ENCODE data around the gene NOTCH3. TPM values are rescaled to one million over a fixed set of nuclear protein-coding genes. Genes with fewer than 3 reads are reported as not detected.

Gene NOTCH3
- total RNA-seq, 1 experiment from 2014 or later: 52.1 TPM

DNA sequence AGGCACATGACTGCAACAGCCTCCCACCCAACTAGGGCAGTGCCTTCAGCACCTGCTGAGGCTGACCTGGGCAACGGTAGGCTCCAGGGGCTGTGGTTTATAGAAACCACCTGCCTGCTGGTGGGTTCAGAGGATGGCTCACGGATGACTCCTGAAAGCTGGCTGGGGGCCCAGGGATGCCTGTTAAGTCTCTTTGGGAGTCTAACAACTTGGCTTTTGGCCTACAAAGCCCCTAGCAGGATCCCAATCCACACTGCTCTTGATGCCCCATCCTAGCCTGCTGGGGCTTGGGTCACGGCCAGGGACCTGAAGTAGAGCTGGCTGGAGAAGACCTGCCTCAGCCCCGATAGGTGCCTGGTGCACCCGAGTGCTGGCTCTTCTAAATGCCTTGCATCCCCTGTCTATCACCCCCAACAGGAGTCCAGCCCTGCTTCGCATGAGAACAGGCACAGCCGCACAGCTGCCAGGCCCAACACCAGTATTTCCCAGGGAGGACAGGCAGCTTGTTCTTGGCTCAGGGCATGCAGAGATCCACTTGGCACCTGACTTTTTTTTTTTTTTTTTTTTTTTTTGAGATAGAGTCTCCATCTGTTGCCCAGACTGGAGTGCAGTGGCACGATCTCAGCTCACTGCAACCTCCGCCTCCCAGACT, 40.6 kb upstream of the NOTCH3 start:
- DNase-seq: no peak
- Histone ChIP-seq H3K27me3 (ENCODE audit: control insufficient read depth, insufficient read depth, low read length) (no peaks in the 10 kb centered on the region), H3K4me3 (ENCODE audit: insufficient read depth, low read depth, low read length) (no peak overlapping the region), H3K36me3 (replicated peaks; ENCODE audit: control insufficient read depth, insufficient read depth, low read length) (peaks cover 43% of the 10 kb centered on the region)

DNA sequence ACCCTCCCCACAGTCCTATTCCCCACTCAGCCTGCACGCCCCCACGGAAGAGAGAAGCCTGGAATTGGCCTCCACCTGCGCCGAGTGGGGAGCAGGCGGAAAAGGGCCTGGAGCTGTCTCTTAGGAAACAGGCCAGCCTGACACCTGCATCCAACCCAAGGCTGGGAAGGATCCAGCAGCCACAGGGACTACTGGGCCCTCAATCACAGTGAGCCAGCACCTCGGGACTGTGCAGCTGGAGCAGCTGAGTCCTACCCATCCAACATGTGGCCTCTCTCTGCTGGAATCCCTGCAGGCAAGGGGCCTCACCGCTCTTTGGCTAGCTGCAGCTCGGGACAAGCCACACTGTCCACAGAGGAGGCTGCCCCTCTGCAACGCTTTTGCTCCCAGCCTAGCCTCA, 39.7 kb upstream of the NOTCH3 start:
- no peaks in the 10 kb centered on the region for H3K27me3 ChIP-seq (ENCODE audit: control insufficient read depth, insufficient read depth, low read length)
- H3K36me3 ChIP-seq (replicated peaks; ENCODE audit: control insufficient read depth, insufficient read depth, low read length): peaks cover 47% of the 10 kb centered on the region
- DNase-seq: no peak
- H3K4me3 ChIP-seq (ENCODE audit: insufficient read depth, low read depth, low read length): no peak overlapping the region

DNA sequence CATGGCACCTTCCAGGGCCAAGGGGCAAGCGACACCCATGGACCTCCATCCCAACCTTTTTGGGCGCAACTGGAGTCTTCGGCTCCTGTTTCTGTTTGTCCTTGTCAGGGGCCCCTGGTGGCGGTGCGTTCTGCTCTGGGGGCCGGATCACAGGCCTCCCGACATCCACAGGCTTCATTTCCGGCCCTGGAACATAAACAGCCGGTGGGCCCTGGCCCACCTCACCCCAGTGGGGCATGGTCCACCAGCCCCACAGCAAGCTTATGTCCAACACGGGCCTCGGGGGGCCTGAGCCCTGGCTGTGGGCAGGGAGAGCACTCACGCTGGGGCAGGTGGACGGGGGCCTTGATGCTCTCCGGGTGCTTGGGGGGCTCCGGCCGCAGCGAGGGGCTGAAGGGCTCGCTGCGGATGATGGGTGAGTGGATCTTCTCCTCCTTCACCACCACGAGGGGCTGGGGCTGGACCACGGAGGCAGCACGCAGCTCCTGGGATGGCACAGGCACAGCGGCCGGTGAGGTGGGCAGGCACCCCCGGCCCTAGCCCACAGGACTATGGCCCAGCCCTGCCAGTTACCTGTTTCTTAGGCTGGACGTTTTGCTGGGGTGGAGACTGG, 38.6 kb upstream of the NOTCH3 start:
- peak; percentile 60 for DNase-seq
- no peaks in the 10 kb centered on the region for H3K27me3 ChIP-seq (ENCODE audit: control insufficient read depth, insufficient read depth, low read length)
- peaks cover 40% of the 10 kb centered on the region for H3K36me3 ChIP-seq (replicated peaks; ENCODE audit: control insufficient read depth, insufficient read depth, low read length)
- no peak overlapping the region for H3K4me3 ChIP-seq (ENCODE audit: insufficient read depth, low read depth, low read length)

DNA sequence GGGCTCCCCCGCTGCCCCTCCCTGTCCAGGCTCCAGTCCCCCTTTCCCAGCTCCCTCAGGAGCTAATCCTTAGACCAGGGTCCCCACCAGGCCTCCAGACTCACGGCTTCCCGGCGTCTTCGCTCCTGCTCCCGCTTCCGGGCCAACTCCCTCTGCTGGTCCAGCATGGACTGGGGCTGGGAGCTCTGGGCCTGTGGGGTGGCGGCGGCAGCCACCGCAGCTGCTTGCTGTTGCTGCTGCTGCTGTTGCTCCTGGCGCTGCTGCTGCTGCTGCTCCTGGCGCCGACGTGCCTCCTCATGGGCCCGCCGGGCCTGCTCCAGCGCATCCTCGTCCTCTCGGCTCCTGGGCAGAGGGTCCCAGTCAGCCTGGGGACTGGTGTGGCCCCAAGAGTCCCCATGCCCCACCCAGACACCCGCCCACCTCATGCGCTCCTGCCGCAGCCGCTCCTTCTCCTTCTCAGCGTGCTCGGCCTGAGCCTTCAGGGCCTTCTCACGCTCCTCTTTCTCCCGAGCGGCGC, 37.9 kb upstream of the NOTCH3 start:
- peak; percentile 80 for DNase-seq
- H3K36me3 ChIP-seq (replicated peaks; ENCODE audit: control insufficient read depth, insufficient read depth, low read length): peaks cover 37% of the 10 kb centered on the region
- H3K4me3 ChIP-seq (ENCODE audit: insufficient read depth, low read depth, low read length): no peak overlapping the region
- no peaks in the 10 kb centered on the region for H3K27me3 ChIP-seq (ENCODE audit: control insufficient read depth, insufficient read depth, low read length)

DNA sequence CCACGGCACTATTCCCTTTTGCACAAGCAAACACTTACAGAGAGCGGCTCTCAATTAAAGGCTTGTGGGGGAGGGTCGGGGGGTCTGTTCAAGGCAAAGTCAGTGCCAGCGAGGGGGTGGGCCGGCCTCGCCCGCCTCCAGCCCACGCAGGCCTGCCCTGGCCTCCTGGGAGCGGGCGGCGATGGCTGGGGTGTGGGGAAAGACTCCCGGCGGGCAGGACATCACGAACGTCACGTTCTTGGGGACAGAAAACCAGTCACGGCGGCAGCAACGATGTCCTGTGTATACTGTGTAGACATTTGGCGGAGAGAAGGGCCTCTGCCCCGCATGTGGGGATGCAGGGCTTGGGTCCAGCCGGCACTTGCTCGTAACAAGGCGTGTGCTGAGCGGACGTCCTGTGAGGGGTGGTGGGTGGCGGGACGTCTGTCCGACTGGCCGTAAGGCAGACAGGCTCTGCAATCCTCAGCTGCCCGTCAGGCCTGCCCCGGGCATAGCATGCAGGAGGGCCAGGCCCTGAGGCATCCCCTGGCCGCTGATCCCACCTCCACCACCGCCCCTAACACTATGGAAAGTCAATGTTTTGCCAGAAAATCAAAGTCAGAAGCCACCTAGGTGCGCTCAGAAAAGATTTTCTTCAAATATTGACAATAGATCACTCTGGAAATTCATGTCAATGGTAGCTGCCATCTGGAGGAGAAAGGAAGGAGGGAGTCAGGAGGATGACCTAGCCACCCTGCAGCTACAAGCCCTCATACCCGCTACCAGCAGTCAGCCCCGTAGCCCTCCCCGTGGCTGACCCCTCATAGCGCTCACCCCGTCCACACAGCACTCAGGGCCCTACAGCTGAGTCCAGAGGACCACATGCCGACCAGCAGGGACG, 37.2 kb upstream of the NOTCH3 start:
- no peaks in the 10 kb centered on the region for H3K27me3 ChIP-seq (ENCODE audit: control insufficient read depth, insufficient read depth, low read length)
- peaks cover 32% of the 10 kb centered on the region for H3K36me3 ChIP-seq (replicated peaks; ENCODE audit: control insufficient read depth, insufficient read depth, low read length)
- DNase-seq: no peak
- H3K4me3 ChIP-seq (ENCODE audit: insufficient read depth, low read depth, low read length): no peak overlapping the region

DNA sequence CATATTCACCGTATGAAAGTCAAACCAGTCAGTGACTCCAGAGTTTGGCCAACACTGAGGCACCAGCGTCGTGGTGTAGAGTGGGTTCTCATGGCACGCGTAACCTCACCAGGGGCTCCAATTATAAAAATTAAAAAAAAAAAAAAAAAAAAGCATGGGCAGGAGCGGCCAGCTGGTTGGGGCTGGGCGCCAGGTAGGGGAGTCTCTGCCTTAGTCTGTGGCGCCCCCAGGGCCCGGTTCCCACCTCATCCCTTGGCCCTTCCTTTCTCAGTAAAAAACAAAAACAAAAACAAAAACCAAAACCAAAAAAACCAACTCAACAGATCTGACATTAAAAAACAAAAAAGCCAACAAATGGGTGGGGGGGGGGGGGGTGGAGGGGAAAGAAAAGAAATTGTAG, 36.1 kb upstream of the NOTCH3 start:
- no peak for DNase-seq
- H3K36me3 ChIP-seq (replicated peaks; ENCODE audit: control insufficient read depth, insufficient read depth, low read length): peaks cover 27% of the 10 kb centered on the region
- H3K27me3 ChIP-seq (ENCODE audit: control insufficient read depth, insufficient read depth, low read length): peaks cover 4% of the 10 kb centered on the region; the same call in 1 of the 2 replicates
- no peak overlapping the region for H3K4me3 ChIP-seq (ENCODE audit: insufficient read depth, low read depth, low read length)

DNA sequence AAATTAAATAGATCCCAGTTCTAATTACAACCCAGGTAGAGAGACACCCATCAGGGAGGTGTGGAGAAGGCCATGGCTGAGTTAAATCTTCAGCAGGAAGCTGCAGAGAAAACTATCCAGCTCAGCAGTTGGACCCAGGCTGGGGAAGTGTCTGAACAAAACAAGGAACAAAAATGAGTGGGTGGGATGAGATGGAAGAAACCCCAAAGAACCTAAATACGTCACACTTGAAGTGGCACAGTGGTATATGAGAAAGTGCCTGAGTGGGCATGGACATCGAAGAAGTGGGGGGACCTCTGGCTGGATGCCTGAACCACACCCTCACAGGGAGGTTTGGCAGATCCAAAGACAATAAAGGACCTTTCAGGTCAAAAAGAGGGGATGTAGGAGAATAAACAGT, 35.0 kb upstream of the NOTCH3 start:
- no peak for DNase-seq
- H3K36me3 ChIP-seq (replicated peaks; ENCODE audit: control insufficient read depth, insufficient read depth, low read length): peaks cover 25% of the 10 kb centered on the region
- no peak overlapping the region for H3K4me3 ChIP-seq (ENCODE audit: insufficient read depth, low read depth, low read length)
- peaks cover 8% of the 10 kb centered on the region; the same call in 1 of the 2 replicates for H3K27me3 ChIP-seq (ENCODE audit: control insufficient read depth, insufficient read depth, low read length)

DNA sequence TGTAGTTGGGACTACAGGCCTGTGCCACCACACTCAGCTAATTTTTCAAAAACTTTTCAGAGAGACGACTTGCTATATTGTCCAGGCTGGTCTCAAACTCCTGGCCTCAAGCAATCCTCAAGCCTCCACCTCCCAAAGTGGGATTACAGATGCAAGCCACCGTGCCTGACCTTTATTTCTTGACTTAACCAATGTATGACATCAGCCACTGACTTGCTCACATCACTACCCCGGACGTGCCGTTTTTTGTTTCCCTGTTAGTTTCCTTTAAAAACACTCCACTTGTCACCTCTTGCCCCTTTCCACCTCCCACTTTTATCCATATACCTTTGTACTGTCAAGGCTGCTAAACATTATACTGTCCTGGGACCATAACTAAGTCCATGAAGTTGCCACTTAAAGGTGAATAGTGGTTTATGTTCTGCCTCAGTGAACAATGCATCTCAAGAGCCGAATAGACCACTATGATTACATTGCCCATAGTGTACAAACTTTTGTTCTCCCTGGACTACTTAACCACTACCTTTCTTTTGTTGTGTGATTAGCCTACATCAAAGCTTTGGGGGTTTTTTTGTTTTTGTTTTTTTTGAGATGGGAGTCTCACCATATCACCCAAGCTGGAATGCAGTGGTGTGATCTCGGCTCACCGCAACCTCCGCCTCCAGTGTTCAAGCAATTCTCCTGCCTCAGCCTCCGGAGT, 33.8 kb upstream of the NOTCH3 start:
- peaks cover 8% of the 10 kb centered on the region; the same call in 1 of the 2 replicates for H3K27me3 ChIP-seq (ENCODE audit: control insufficient read depth, insufficient read depth, low read length)
- no peak overlapping the region for H3K4me3 ChIP-seq (ENCODE audit: insufficient read depth, low read depth, low read length)
- peaks cover 16% of the 10 kb centered on the region for H3K36me3 ChIP-seq (replicated peaks; ENCODE audit: control insufficient read depth, insufficient read depth, low read length)
- no peak for DNase-seq

DNA sequence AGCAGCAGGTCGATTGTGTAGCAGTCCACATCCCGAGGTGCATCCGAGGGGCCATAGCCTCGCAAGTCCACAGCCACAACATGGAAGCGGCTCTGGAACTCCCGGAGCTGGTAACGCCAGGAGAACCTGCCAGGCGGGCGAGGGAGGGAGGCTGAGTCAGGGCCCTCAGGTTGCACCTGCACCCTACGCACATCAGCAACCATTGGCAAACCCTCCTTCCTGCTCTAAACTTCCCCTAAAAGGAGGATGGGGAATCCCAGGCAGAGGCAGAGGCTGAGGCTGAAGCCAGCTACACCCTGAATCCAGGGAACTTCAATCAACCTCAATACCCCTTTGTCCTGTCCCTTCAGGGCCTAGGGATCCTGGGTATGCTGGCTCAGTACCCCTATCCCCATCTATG, 30.5 kb upstream of the NOTCH3 start:
- DNase-seq: peak; percentile 47
- H3K27me3 ChIP-seq (ENCODE audit: control insufficient read depth, insufficient read depth, low read length): peaks cover 8% of the 10 kb centered on the region; the same call in 1 of the 2 replicates
- H3K4me3 ChIP-seq (ENCODE audit: insufficient read depth, low read depth, low read length): peak overlapping the region; percentile 78
- peaks cover 11% of the 10 kb centered on the region for H3K36me3 ChIP-seq (replicated peaks; ENCODE audit: control insufficient read depth, insufficient read depth, low read length)

DNA sequence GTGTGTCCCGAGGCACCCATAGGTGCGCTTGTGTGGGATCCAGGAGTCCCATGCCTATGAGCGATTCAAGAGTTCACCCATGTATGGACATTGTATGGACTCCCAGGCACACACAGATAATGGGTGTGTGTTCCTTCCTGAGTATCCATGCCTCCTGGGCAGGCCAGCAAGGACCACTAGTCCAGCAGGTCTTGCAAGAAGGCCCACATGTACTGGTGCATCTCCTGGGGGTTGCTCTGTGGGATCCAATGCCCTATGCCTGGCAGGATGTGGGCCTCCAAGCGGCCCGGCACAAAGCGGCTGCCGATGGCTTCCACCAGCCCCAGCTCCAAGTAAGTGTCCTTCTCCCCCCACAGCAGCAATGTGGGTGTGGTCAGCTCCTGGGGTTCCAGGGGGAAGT, 26.5 kb upstream of the NOTCH3 start:
- Histone ChIP-seq H3K4me3 (ENCODE audit: insufficient read depth, low read depth, low read length) (no peak overlapping the region), H3K36me3 (replicated peaks; ENCODE audit: control insufficient read depth, insufficient read depth, low read length) (peaks cover 8% of the 10 kb centered on the region), H3K27me3 (ENCODE audit: control insufficient read depth, insufficient read depth, low read length) (peaks cover 7% of the 10 kb centered on the region; the same call in 1 of the 2 replicates)
- DNase-seq: no peak

DNA sequence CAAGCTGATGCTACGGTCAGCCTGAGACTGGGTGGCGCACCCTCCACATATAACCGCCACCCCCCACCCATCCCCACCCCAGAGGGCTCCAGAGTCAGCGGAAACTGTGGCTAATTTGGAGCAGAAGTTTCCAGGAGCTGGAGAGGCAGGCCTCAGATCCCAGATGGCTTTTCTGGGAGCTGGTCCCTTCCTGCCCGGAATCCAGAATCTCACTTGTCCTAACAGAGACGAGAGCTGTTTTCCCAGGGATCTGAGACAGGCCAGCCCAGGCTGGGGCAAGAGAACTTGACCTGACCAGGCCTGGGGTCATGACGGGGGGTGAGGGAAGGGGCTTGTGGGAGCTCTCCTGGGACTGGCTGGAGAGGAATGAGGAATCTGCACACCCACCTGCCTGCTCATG, 25.0 kb upstream of the NOTCH3 start:
- Histone ChIP-seq H3K4me3 (ENCODE audit: insufficient read depth, low read depth, low read length) (no peak overlapping the region), H3K27me3 (ENCODE audit: control insufficient read depth, insufficient read depth, low read length) (no peaks in the 10 kb centered on the region; the same call in 1 of the 2 replicates), H3K36me3 (replicated peaks; ENCODE audit: control insufficient read depth, insufficient read depth, low read length) (peaks cover 5% of the 10 kb centered on the region)
- DNase-seq: peak; percentile 28

DNA sequence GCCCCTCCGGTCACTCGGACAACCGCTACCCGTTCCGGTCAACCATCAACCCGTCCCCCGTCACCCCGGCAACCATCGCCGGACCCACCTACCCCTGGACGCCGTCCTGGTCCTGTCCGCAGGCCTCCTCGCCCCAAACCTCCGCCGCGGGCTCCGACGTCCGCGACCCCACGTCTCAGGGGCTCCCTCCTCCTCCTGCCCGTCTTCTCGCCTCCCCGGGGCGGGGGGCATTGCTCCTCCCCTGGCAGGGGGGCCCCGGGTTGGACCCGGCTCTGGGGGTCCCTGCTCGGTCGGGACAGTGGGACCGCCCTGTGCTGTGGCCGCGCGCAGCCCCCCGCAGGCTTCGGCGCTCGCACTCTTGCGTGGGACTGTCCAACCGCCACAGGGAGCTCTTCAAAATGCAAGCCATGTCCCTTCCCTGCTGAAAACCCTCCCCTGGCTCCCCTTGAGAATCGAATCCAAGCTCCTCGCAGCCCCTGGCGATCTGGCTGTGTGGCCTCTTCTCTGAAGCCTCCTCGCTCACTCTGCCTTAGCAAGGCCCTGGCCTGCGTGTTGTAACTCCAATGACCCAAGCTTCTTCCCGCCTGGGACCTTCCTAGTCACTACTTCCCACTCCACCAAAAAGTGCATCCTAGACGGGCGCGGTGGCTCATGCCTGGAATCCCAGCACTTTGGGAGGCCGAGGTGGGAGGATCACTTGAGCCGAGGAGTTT, 23.0 kb upstream of the NOTCH3 start:
- H3K27me3 ChIP-seq (ENCODE audit: control insufficient read depth, insufficient read depth, low read length): no peaks in the 10 kb centered on the region; the same call in 1 of the 2 replicates
- H3K4me3 ChIP-seq (ENCODE audit: insufficient read depth, low read depth, low read length): peak overlapping the region; percentile 66
- DNase-seq: no peak
- H3K36me3 ChIP-seq (replicated peaks; ENCODE audit: control insufficient read depth, insufficient read depth, low read length): peaks cover 5% of the 10 kb centered on the region

DNA sequence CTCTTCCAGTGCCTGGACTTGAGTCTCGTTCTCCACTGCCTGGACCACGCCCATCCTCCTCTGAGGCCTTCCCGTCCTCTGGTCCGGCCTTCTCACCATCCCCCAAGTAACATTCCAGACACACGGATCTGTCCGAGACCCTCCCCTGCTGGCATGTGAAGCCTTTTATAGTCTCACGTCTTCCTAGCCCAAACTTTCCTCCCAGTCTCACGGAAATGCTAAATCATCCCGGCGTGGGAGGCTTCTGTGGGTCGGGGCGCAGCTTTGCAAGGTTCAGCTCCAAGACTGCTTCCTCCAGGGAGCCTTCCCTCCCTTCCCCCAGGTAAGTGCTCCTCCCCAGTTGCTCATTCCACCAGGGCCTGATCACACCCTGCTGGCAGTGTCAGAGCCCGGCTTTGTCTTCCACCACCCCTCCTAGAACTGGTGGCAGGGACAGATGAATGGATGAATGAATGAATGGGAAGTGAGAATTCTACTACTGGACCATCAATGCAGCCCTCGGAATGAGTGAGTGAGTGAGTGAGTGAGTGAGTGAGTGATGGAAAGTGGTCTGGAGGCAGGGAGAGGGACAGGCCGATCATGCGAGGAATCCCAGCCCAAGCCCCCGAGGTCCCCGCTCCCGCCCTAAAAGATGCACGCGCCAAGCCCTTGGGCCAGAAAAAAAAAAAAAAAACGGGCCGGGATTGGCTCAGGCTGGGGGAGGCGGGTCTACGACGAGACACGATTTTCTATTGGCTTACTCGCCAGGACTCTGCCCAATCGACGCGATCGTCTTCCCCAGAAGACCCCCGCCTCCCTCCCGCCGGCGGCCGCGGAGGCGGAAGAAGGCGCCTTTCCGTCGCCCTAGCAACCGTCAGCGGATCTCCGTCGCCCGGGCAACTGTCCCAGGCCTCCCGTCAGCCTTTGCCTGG, 22.2 kb upstream of the NOTCH3 start:
- peak overlapping the region; percentile 66 for H3K4me3 ChIP-seq (ENCODE audit: insufficient read depth, low read depth, low read length)
- no peaks in the 10 kb centered on the region; the same call in 1 of the 2 replicates for H3K27me3 ChIP-seq (ENCODE audit: control insufficient read depth, insufficient read depth, low read length)
- peak; percentile 100 for DNase-seq
- H3K36me3 ChIP-seq (replicated peaks; ENCODE audit: control insufficient read depth, insufficient read depth, low read length): peaks cover 5% of the 10 kb centered on the region

All from H7 (cell line).